ENCODE data around the gene RNF223. TPM values are rescaled to one million over a fixed set of nuclear protein-coding genes. Genes with fewer than 3 reads are reported as not detected.

RNF223 gene
- total and polyA plus RNA-seq, 4 donors: 0.14 TPM; not detected in 3

DNA sequence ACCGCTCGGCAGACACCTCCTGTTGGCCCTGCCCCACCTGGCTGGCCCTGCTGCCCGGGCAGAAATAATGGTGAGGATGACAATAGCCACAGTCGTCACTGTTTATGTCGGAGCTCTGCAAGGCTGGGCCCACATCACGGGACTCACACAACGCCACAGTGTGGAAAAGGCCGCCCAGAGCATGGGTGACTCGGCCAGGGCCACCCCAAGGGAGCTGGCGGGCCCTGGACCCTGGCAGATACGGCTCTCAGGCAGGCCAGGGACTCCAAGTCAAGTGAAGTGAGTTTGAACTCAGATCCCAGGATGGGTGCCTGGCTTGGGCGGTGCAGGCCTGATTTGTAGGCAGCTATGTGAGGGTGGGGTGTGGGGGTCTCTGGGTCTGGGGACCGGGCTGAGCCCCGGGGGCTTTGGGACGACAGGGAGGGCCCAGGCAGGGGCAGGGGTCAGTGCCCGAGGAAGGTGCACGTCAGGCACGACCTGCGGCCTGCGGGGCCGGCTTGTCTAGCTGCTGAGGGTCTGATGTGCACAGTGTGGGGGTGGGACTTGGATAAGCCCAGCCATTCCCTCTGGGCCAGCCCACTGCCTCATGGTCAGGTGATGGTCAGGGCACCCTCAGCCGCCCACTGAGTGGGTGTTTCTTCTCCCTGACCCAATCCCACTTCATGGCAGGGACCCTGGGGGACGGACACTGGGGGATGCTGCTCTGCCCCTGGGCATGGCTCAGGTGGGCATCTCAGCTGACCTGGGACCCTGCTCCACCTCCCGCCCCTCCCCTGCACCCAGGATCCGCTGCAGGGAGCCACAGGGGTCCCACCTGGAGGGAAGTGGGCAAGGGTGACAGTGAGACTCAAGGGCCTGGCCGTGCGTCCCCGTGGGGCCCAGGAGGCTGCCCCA, 1.0 kb downstream of the RNF223 start (continued):
- no peak for TF ChIP-seq TAF1 (conservative IDR thresholded peaks at IDR 0.05)
- TF ChIP-seq HNF4G (IDR thresholded peaks at IDR 0.05): no peak
- TF ChIP-seq, protein P1, sequence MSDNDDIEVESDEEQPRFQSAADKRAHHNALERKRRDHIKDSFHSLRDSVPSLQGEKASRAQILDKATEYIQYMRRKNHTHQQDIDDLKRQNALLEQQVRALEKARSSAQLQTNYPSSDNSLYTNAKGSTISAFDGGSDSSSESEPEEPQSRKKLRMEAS (IDR thresholded peaks at IDR 0.05): no peak
- TF ChIP-seq EGR1 (IDR thresholded peaks at IDR 0.05; ENCODE audit: low read depth in 2 of 2): no peak

DNA sequence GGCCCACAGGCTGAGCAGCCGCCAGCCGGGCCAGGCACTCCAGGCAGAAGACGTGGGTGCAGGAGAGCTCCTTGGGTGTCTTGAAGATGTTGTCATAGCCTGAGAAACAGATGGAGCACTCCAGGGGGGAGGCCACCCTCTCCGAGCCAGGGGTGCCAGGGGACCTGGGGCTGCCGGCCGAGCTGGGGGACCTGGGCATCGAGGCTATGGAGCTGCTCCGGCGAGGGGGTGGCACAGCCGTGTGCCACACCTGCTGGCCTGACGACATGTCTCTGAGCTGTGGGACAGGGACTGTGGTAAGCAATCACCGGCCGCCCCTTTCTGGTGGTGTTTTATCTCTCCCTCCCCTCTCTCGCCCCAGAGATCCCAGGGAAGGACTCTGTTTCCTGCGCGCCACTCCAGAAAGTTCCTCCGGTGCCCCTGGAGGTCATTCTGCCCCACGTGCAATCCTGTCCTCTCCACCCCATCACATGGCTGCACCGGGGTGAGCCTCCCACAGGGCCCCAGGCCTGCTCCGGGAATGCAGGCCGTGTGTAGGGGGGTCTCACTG, 1.7 kb downstream of the RNF223 start:
- WGBS: 79% methylated on average over 21 of the region's 21 CpGs
- peaks cover 0 to 9% (median 6%) of the 10 kb centered on the region in 4 donors for H3K4me1 ChIP-seq (ENCODE audit: control insufficient read depth in 4 of 4, insufficient read depth in 4 of 4, low read length in 3 of 4)
- no peaks in the 10 kb centered on the region for H3K36me3 ChIP-seq (ENCODE audit: control insufficient read depth in 4 of 4, insufficient read depth in 3 of 4, low read depth in 1 of 4, low read length in 3 of 4)
- H3K4me3 ChIP-seq (ENCODE audit: low read depth in 1 of 3, low read length in 3 of 3): no peak overlapping the region
- H3K9ac ChIP-seq (ENCODE audit: low read depth in 1 of 2, low read length in 2 of 2): no peak overlapping the region
- no peak for DNase-seq (ENCODE audit: low spot score)
- TF ChIP-seq, protein P2, sequence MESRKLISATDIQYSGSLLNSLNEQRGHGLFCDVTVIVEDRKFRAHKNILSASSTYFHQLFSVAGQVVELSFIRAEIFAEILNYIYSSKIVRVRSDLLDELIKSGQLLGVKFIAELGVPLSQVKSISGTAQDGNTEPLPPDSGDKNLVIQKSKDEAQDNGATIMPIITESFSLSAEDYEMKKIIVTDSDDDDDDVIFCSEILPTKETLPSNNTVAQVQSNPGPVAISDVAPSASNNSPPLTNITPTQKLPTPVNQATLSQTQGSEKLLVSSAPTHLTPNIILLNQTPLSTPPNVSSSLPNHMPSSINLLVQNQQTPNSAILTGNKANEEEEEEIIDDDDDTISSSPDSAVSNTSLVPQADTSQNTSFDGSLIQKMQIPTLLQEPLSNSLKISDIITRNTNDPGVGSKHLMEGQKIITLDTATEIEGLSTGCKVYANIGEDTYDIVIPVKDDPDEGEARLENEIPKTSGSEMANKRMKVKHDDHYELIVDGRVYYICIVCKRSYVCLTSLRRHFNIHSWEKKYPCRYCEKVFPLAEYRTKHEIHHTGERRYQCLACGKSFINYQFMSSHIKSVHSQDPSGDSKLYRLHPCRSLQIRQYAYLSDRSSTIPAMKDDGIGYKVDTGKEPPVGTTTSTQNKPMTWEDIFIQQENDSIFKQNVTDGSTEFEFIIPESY (IDR thresholded peaks at IDR 0.05): no peak
- TF ChIP-seq, protein P3, sequence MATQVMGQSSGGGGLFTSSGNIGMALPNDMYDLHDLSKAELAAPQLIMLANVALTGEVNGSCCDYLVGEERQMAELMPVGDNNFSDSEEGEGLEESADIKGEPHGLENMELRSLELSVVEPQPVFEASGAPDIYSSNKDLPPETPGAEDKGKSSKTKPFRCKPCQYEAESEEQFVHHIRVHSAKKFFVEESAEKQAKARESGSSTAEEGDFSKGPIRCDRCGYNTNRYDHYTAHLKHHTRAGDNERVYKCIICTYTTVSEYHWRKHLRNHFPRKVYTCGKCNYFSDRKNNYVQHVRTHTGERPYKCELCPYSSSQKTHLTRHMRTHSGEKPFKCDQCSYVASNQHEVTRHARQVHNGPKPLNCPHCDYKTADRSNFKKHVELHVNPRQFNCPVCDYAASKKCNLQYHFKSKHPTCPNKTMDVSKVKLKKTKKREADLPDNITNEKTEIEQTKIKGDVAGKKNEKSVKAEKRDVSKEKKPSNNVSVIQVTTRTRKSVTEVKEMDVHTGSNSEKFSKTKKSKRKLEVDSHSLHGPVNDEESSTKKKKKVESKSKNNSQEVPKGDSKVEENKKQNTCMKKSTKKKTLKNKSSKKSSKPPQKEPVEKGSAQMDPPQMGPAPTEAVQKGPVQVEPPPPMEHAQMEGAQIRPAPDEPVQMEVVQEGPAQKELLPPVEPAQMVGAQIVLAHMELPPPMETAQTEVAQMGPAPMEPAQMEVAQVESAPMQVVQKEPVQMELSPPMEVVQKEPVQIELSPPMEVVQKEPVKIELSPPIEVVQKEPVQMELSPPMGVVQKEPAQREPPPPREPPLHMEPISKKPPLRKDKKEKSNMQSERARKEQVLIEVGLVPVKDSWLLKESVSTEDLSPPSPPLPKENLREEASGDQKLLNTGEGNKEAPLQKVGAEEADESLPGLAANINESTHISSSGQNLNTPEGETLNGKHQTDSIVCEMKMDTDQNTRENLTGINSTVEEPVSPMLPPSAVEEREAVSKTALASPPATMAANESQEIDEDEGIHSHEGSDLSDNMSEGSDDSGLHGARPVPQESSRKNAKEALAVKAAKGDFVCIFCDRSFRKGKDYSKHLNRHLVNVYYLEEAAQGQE (IDR thresholded peaks at IDR 0.05): no peak
- TF ChIP-seq, protein P4, sequence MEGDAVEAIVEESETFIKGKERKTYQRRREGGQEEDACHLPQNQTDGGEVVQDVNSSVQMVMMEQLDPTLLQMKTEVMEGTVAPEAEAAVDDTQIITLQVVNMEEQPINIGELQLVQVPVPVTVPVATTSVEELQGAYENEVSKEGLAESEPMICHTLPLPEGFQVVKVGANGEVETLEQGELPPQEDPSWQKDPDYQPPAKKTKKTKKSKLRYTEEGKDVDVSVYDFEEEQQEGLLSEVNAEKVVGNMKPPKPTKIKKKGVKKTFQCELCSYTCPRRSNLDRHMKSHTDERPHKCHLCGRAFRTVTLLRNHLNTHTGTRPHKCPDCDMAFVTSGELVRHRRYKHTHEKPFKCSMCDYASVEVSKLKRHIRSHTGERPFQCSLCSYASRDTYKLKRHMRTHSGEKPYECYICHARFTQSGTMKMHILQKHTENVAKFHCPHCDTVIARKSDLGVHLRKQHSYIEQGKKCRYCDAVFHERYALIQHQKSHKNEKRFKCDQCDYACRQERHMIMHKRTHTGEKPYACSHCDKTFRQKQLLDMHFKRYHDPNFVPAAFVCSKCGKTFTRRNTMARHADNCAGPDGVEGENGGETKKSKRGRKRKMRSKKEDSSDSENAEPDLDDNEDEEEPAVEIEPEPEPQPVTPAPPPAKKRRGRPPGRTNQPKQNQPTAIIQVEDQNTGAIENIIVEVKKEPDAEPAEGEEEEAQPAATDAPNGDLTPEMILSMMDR (IDR thresholded peaks at IDR 0.05; ENCODE audit: low read depth, low read length, missing input control): no peak
- TF ChIP-seq NR2F2 (IDR thresholded peaks at IDR 0.05) (no peak), RXRA (IDR thresholded peaks at IDR 0.05) (no peak), SP1 (IDR thresholded peaks at IDR 0.05) (no peak), HNF4A (conservative IDR thresholded peaks at IDR 0.05) (no peak), YY1 (IDR thresholded peaks at IDR 0.05) (no peak), TAF1 (conservative IDR thresholded peaks at IDR 0.05) (no peak), RAD21 (IDR thresholded peaks at IDR 0.05) (no peak), HNF4G (IDR thresholded peaks at IDR 0.05) (no peak), GABPA (IDR thresholded peaks at IDR 0.05 in 1 of 2, conservative IDR thresholded peaks at IDR 0.05 in 1 of 2) (no peak), FOXA2 (IDR thresholded peaks at IDR 0.05) (no peak), JUND (IDR thresholded peaks at IDR 0.05) (no peak)
- TF ChIP-seq, protein P5, sequence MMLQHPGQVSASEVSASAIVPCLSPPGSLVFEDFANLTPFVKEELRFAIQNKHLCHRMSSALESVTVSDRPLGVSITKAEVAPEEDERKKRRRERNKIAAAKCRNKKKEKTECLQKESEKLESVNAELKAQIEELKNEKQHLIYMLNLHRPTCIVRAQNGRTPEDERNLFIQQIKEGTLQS (IDR thresholded peaks at IDR 0.05): no peak
- TF ChIP-seq, protein P1 (IDR thresholded peaks at IDR 0.05): no peak
- peaks cover 0 to 5% (median 0%) of the 10 kb centered on the region in 4 donors for H3K27me3 ChIP-seq (ENCODE audit: control insufficient read depth in 4 of 4, insufficient read depth in 4 of 4, low read length in 3 of 4)
- H3K9me3 ChIP-seq (ENCODE audit: control insufficient read depth in 4 of 4, low read length in 3 of 4): no peaks in the 10 kb centered on the region
- H3K27ac ChIP-seq (ENCODE audit: low read depth in 1 of 2, low read length in 2 of 2): no peak overlapping the region

Data from liver (tissue), 9 donors.